ENCODE measurements around the gene PTPRD. TPM values are rescaled to one million over a fixed set of nuclear protein-coding genes. Genes with fewer than 3 reads are reported as not detected.
"Not testable (repeated sequence)": the region's sequence is repeated elsewhere in the genome, so short reads cannot be mapped to it uniquely, and the experiment has no call there.

PTPRD gene
- polyA plus RNA-seq, 1 donor from 2014 or later, result not detected

DNA sequence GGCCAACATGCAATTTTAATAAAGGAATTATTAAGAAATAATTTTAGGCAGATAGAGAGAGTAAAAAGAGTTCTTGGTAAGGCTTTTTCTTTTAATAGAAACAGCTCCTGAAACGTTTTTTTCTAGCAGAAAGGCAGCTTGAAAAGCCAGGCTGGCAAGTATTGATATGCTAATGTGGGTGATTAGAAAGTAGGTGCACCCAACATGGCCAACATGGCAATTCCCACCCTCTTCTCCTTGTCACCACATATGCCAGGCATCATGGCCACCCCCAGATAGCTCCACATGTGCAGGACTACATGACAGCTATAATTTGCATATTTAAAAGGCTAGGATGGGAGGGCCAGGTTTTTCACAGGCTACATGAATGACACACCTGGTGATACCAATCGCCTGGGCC is 615.2 kb downstream of the PTPRD start:
- H3K4me1 Mint-ChIP-seq, result peaks cover 0 to 6% (median 4%) of the 10 kb centered on the region in 3 donors
- no peaks in the 10 kb centered on the region for H3K36me3 Mint-ChIP-seq
- H3K9me3 Mint-ChIP-seq, result no peaks in the 10 kb centered on the region
- H3K27me3 Mint-ChIP-seq, result no peaks in the 10 kb centered on the region
- H3K27ac Mint-ChIP-seq, result no peak overlapping the region
- no peak overlapping the region for H3K4me3 Mint-ChIP-seq

DNA sequence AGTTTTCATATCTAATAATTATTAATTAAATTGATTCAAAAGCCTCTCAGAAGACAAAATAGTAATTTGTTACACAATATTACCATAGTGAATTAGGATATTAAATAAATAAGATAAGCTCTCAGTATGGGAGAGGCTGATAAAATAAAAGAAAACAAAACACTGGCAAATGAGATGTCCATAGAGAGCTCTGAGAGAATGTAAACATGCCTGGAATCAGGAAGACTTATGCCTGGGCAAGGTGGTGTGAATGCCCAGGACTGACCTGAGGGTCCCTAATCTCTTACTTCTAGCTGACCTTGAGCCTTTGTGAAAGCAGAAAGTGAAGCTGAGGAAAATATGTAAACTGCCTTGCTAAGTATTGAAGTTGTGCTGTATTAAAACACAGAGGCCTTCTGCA is 616.5 kb downstream of the PTPRD start:
- peaks cover 0 to 6% (median 4%) of the 10 kb centered on the region in 3 donors for H3K4me1 Mint-ChIP-seq
- no peak overlapping the region for H3K27ac Mint-ChIP-seq
- no peak overlapping the region for H3K4me3 Mint-ChIP-seq
- H3K27me3 Mint-ChIP-seq, result no peaks in the 10 kb centered on the region
- peaks cover 0 to 5% (median 0%) of the 10 kb centered on the region in 3 donors for H3K9me3 Mint-ChIP-seq
- no peaks in the 10 kb centered on the region for H3K36me3 Mint-ChIP-seq

DNA sequence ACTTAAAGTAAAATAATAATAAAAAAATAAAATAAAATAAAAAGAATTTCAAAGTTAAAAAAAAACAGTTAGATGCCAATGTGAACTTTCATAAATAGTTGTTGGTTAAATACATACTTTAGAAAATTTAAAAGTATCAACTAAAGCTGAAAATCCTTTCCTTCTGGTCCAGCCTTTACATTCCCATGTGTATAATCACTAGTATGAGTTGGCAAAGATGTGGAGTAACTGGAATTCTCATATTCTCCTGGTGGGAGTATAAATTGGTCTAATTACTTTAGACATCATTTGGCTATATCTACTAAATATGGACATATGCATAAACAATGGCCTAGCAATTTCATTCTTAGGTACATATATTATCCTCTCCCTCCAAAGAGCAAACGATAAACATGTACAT is 619.9 kb downstream of the PTPRD start:
- Mint-ChIP-seq H3K27me3 (no peaks in the 10 kb centered on the region), H3K27ac (no peak overlapping the region), H3K9me3 (peaks cover 0 to 5% (median 0%) of the 10 kb centered on the region in 3 donors), H3K4me1 (no peaks in the 10 kb centered on the region), H3K36me3 (no peaks in the 10 kb centered on the region), H3K4me3 (no peak overlapping the region)

DNA sequence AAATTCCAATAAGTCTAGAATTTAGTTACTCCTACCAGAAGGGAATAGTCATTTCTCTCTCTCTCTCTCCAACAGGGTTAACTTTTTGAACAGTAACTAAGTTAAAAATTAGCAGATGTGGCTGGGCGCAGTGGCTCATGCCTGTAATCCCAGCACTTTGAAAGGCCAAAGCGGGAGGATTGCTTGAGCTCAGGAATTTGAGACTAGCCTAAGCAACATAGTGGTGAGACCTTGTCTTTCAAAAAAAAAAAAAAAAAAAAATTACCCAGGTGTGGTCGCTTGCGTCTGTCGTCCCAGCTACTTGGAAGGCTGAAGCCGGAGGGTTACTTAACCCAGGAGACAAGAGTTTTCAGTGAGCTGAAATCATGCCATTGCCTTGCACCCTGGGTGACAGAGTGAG is 639.7 kb downstream of the PTPRD start:
- Mint-ChIP-seq H3K36me3 (no peaks in the 10 kb centered on the region), H3K27ac (no peak overlapping the region), H3K9me3 (no peaks in the 10 kb centered on the region), H3K27me3 (no peaks in the 10 kb centered on the region), H3K4me1 (no peaks in the 10 kb centered on the region), H3K4me3 (no peak overlapping the region)

DNA sequence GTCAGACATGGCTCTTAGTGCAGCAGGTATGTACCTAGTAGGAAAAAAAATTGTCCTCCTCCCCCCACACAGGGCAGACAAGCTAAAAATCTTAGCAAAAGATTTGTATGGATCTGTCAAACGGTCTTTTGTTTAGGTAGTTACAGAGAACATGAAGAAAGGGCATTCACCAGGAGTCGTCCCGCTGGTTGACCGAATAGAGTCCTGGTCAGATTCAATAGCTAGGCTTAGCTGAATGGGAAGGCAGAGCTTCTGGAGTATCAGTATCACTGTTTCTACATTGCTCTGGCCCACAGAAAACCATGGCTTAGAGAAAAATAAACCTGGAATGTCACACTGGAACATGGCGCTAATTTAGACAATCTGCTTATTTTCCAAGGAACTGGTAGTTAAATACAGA is 642.3 kb downstream of the PTPRD start:
- H3K4me1 Mint-ChIP-seq, result no peaks in the 10 kb centered on the region
- H3K4me3 Mint-ChIP-seq, result no peak overlapping the region
- no peaks in the 10 kb centered on the region for H3K9me3 Mint-ChIP-seq
- H3K36me3 Mint-ChIP-seq, result no peaks in the 10 kb centered on the region
- no peak overlapping the region for H3K27ac Mint-ChIP-seq
- no peaks in the 10 kb centered on the region for H3K27me3 Mint-ChIP-seq

DNA sequence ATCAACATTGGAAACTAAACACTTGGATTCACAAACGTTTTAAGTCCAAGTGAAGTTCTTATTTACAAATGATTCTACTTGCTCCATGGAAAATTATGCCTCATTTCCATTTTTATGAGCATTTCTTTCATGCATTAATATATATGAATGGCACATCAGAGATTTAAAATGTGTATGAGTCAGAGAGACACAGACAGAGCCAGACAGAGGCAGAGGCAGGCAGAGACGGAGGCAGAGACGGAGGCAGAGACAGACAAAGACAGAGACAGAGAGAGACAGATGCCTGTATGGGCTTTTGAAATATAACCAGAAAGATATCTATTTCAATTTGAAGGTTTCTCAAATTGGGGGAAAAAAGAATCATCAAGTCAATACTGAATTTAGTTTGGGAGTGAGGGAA is 649.0 kb downstream of the PTPRD start:
- Mint-ChIP-seq H3K27me3 (peaks cover 1% of the 10 kb centered on the region), H3K27ac (no peak overlapping the region), H3K4me3 (no peak overlapping the region), H3K9me3 (no peaks in the 10 kb centered on the region), H3K36me3 (no peaks in the 10 kb centered on the region), H3K4me1 (no peaks in the 10 kb centered on the region)

DNA sequence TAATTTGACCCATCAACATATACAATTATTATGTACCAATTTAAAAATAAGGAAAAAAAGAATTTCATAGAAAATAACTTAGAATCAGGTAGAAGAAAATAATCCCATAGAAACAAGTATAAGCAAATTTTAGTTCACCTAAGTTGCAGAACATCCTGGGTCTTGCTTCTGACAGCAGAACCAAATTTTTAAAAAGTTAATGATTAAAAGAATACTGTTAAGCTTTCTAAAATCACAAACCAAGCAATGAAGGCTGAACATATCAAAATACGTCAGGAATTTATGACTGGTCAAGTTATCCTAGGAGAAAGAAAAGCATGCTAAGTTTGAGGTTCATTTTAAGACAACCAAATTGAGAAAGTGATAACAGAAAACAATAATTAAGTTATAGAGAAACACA is 650.9 kb downstream of the PTPRD start:
- H3K4me1 Mint-ChIP-seq, result no peaks in the 10 kb centered on the region
- H3K9me3 Mint-ChIP-seq, result no peaks in the 10 kb centered on the region
- H3K27me3 Mint-ChIP-seq, result peaks cover 1% of the 10 kb centered on the region
- no peaks in the 10 kb centered on the region for H3K36me3 Mint-ChIP-seq
- H3K4me3 Mint-ChIP-seq, result no peak overlapping the region
- H3K27ac Mint-ChIP-seq, result no peak overlapping the region

DNA sequence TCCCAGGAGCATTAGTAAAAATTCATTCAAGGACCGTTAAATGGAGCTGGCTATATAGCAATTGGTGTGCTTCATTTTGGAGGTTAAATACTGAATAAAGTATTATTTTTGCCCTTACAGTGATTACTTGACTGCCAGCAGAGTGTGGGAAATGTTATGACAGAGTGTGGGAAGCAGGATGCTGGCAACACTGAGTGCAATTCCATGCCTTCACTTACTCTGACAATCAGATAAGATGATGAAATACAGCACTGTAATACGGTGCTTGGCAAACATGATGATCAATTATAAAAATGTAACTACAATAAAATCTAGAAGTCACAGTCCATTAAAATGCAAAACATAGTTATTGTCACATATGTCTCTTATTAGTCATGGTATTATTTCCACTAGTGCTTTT is 651.3 kb downstream of the PTPRD start:
- H3K36me3 Mint-ChIP-seq, result no peaks in the 10 kb centered on the region
- no peaks in the 10 kb centered on the region for H3K4me1 Mint-ChIP-seq
- no peak overlapping the region for H3K27ac Mint-ChIP-seq
- no peaks in the 10 kb centered on the region for H3K9me3 Mint-ChIP-seq
- H3K4me3 Mint-ChIP-seq, result no peak overlapping the region
- H3K27me3 Mint-ChIP-seq, result peaks cover 1% of the 10 kb centered on the region

DNA sequence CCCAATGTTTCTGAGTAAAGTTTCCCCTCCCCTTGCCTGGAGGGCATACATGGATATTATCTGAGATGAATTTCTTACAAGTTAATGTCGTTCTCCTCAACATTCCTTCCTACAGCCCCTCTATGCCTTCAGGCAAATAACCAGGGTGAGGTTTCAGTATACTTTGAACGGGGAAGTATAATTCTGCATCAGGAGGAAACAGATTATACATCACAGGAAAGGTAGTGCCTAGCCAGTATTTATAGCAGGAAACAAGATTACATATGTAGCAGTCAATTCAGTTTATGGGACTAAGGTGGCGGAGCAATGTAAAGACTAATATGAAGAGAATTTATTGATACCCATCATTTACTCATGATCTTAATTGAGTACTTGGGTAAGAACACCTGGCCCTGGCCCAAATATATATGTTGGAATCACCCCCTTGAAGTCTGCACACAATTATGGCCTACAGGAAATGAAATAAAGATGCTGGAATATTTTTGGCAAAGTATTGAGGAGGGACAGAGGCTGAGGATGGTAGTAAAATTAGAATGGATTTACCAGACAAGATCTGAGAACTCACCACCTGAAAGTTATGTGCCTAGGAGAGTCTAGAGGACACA is 661.1 kb downstream of the PTPRD start:
- no peak overlapping the region for H3K27ac Mint-ChIP-seq
- no peaks in the 10 kb centered on the region for H3K9me3 Mint-ChIP-seq
- no peaks in the 10 kb centered on the region for H3K27me3 Mint-ChIP-seq
- H3K36me3 Mint-ChIP-seq, result no peaks in the 10 kb centered on the region
- no peak overlapping the region for H3K4me3 Mint-ChIP-seq
- no peaks in the 10 kb centered on the region for H3K4me1 Mint-ChIP-seq

DNA sequence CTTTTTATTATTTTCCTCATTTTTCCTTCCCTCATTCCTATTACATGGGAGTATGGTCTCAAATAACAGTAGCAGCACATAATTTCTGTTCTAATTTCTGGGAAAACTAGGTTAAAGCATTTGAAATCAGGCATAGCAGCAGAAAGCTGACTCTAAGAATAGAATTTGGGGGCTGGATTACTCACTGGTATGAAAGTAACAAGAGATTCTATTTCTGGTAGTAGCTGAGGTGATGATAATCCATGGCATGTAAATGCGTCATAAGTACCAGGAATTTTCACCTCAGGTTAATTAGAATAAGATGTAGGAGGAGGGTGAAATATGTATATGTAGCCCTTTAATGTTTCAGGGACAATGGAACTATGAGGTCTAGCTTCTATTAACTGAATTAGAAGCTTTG is 662.0 kb downstream of the PTPRD start:
- Mint-ChIP-seq H3K36me3 (no peaks in the 10 kb centered on the region), H3K4me1 (no peaks in the 10 kb centered on the region), H3K27ac (no peak overlapping the region), H3K4me3 (no peak overlapping the region), H3K9me3 (no peaks in the 10 kb centered on the region), H3K27me3 (no peaks in the 10 kb centered on the region)

DNA sequence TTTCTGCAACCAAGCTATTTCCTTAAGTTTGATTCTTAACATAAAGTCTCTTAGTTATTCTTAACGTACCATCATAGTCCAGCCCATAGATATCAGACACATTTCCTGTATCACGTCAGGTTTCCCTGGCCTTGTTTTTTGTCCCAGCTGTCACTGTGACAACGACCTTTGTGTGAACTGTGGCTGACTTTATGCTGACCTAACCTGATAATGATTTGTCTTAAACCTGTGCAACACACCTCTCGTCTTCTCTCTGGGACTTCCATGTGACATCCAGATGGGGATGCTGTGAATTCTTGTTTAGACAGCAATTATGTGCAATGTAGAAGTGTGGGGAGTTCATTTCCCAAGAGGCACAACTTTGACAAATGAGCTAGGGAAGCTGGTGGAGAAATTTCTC is 662.8 kb downstream of the PTPRD start:
- Mint-ChIP-seq H3K27me3 (no peaks in the 10 kb centered on the region), H3K27ac (no peak overlapping the region), H3K4me1 (no peaks in the 10 kb centered on the region), H3K36me3 (no peaks in the 10 kb centered on the region), H3K9me3 (no peaks in the 10 kb centered on the region), H3K4me3 (no peak overlapping the region)

DNA sequence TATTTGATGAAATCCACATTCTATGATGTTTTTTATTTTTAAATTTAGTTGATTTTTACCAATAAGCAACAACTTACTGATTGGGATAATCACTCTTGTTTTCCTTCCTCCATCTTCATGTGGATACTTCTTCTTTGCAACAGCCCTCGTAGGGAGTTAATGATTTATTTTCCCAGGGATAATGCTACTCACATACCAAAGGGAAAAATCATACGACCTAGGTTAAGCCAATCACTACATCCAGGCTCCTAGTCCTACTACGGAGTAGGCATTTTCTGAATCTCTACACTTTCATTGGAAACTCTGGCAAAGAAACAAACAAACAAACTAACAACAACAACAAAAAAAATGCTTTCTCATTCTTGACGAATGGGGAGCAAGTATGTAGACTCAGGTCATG is 663.4 kb downstream of the PTPRD start:
- Mint-ChIP-seq H3K4me3 (no peak overlapping the region), H3K9me3 (no peaks in the 10 kb centered on the region), H3K27me3 (no peaks in the 10 kb centered on the region), H3K4me1 (no peaks in the 10 kb centered on the region), H3K27ac (no peak overlapping the region), H3K36me3 (no peaks in the 10 kb centered on the region)

DNA sequence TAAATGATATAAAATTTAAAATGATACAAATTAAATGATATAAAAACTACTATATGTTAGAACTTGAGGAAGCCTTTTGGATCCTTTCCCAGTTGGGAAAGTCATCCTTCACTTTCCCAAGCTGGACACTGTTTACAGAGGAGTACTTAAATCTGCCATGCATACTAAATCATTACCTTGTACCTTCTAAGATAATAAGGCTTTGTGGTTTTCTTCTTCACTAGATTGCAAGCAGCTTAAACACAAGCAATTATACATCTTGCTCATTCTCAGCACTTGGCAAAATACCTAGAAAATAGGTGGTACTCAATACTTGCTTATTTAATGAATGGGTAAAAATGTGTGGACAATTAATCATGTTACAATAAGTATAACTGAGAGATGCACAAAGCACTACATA is 666.8 kb downstream of the PTPRD start:
- Mint-ChIP-seq H3K27ac (no peak overlapping the region), H3K9me3 (no peaks in the 10 kb centered on the region), H3K4me1 (no peaks in the 10 kb centered on the region), H3K27me3 (no peaks in the 10 kb centered on the region), H3K4me3 (no peak overlapping the region), H3K36me3 (no peaks in the 10 kb centered on the region)

DNA sequence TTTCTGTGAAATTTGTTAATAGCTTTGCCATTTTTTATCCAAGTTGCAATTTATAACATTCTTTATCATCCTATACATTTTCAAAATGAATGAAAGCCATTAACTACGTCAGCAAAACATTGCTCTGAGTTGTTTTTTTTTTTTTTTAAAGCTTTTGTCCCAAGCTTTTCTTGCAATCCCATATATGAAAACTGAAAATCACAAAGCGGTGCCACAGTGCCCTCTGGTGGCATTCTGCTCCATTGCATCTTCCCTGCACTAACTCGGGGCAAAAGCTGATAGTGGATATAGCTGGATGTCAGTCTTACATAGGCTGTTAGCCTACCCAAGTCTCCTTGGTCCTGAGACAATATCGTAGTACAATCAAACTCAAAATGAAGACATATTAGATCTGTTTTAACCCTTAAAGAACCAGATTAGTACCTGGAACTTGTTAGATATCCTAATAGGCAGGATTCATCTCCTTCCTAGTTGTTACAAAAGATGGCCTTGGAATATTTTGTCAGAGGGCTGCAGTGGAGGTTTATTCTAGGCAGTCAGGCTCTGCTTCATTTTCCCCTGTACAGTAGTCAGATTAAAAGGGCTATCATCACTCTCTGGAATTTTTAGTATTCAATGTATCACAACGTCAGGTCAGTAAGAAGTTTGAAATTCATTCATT is 669.9 kb downstream of the PTPRD start:
- no peaks in the 10 kb centered on the region for H3K36me3 Mint-ChIP-seq
- no peaks in the 10 kb centered on the region for H3K9me3 Mint-ChIP-seq
- no peak overlapping the region for H3K27ac Mint-ChIP-seq
- no peaks in the 10 kb centered on the region for H3K27me3 Mint-ChIP-seq
- no peak overlapping the region for H3K4me3 Mint-ChIP-seq
- no peaks in the 10 kb centered on the region for H3K4me1 Mint-ChIP-seq

DNA sequence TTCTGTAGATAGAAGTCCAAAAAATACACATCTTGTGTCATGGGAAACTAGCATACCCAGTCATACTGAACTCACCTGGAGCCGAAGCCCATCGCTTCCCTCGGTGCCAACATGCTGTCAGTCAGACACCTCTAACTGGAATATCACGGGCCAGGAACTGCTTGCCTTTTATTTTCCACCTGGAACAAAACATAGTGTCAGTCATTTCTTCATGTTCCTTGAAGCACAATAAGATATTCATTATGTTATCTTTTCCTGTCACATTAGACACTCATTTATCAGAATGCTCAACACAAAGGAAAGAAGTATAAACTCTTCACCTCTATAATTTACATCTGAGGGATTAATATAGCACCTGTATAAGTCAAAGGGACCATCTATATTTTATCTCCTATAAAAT is 674.4 kb downstream of the PTPRD start:
- H3K4me1 Mint-ChIP-seq, result no peaks in the 10 kb centered on the region
- H3K27me3 Mint-ChIP-seq, result no peaks in the 10 kb centered on the region
- H3K27ac Mint-ChIP-seq, result no peak overlapping the region

DNA sequence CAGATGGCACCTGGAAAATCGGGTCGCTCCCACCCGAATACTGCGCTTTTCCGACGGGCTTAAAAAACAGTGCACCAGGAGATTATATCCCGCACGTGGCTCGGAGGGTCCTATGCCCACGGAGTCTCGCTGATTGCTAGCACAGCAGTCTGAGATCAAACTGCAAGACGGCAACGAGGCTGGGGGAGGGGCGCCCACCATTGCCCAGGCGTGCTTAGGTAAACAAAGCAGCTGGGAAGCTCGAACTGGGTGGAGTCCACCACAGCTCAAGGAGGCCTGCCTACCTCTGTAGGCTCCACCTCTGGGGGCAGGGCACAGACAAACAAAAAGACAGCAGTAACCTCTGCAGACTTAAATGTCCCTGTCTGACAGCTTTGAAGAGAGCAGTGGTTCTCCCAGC is 681.3 kb downstream of the PTPRD start:
- H3K4me3 Mint-ChIP-seq, H3K4me1 Mint-ChIP-seq, H3K27ac Mint-ChIP-seq, H3K9me3 Mint-ChIP-seq, H3K36me3 Mint-ChIP-seq, H3K27me3 Mint-ChIP-seq: not testable (repeated sequence)

More for the DNA sequence above, 674.4 kb downstream of the PTPRD start:
- Mint-ChIP-seq H3K36me3 (no peaks in the 10 kb centered on the region), H3K9me3 (no peaks in the 10 kb centered on the region), H3K4me3 (no peak overlapping the region)
